HepG2 (cell line): ENCODE measurements around the gene LDLRAD4.

Source experiments
- EP300 ChIP-seq, 3 experiments: sonication (generic) in 1 of 3; formaldehyde crosslinking in 1 of 3; IDR thresholded peaks; 2 replicates each; pipeline versions ENCODE4 v1.5.1 to v1.6.1; 2011 to 2020; ENCODE audit warnings: low read depth in 2 of 3, low read length in 2 of 3, borderline replicate concordance in 1 of 3, improper control_type of control experiment in 1 of 3, mild to moderate bottlenecking in 1 of 3, missing genetic modification reagents in 1 of 3, moderate library complexity in 1 of 3
- JUNB ChIP-seq: sonication (generic); formaldehyde crosslinking; IDR thresholded peaks from 2 replicates; pipeline ENCODE4 v1.8.0; 2022; ENCODE audit warnings: missing genetic modification reagents, mild to moderate bottlenecking, borderline replicate concordance
- PBX3 ChIP-seq: sonication (generic); formaldehyde crosslinking; IDR thresholded peaks from 2 replicates; pipeline ENCODE4 v1.8.1; 2023; ENCODE audit warnings: missing genetic modification reagents, inconsistent platforms, borderline replicate concordance
- PRDM15 ChIP-seq: sonication (generic); formaldehyde crosslinking; IDR thresholded peaks from 2 replicates; pipeline ENCODE4 v1.4.0; 2020; ENCODE audit warnings: missing genetic modification reagents
- PREB ChIP-seq: sonication (generic); formaldehyde crosslinking; IDR thresholded peaks from 2 replicates; pipeline ENCODE4 v1.4.0; 2020; ENCODE audit warnings: missing genetic modification reagents
- TF ChIP-seq, protein P1 (sequence below): sonication (generic); formaldehyde crosslinking; IDR thresholded peaks from 2 replicates; pipeline ENCODE4 v1.4.0; 2020; ENCODE audit warnings: missing genetic modification reagents

- TF ChIP-seq PRDM15 (CRISPR knock-in tag) (no peak), PBX3 (CRISPR knock-in tag) (no peak), EP300 (IDR thresholded peaks at IDR 0.05; ENCODE audit: low read depth in 2 of 2, low read length in 2 of 2) (no peak), EP300 (CRISPR knock-in tag; IDR thresholded peaks at IDR 0.05; ENCODE audit: borderline replicate concordance) (no peak), PREB (CRISPR knock-in tag) (no peak), JUNB (CRISPR knock-in tag) (no peak)
- TF ChIP-seq, protein P1, sequence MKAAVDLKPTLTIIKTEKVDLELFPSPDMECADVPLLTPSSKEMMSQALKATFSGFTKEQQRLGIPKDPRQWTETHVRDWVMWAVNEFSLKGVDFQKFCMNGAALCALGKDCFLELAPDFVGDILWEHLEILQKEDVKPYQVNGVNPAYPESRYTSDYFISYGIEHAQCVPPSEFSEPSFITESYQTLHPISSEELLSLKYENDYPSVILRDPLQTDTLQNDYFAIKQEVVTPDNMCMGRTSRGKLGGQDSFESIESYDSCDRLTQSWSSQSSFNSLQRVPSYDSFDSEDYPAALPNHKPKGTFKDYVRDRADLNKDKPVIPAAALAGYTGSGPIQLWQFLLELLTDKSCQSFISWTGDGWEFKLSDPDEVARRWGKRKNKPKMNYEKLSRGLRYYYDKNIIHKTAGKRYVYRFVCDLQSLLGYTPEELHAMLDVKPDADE: no peak
These were observed 47.9 kb downstream of the LDLRAD4 start for GRCh38 chr18:13266218-13267100.
